OCI-LY1 (cell line): Measurements from ENCODE around the gene GNB3.

Experiments used
- EZH2 ChIP-seq: fragments of 200-600 bp; sonication (generic), shearing (Covaris generic); IDR thresholded peaks from 2 replicates; pipeline ENCODE4 v1.8.0; 2017; ENCODE audit warnings: borderline replicate concordance, mixed run types, mild to moderate bottlenecking, antibody characterized with exemption, low read length, moderate library complexity, mixed read lengths
- TF ChIP-seq, protein P1 (sequence below): fragments of 200-600 bp; sonication (generic), shearing (Covaris generic); IDR thresholded peaks from 2 replicates; pipeline ENCODE4 v1.5.1; 2017; ENCODE audit warnings: mild to moderate bottlenecking, antibody characterized with exemption, low read length, moderate library complexity, mixed read lengths

DNA sequence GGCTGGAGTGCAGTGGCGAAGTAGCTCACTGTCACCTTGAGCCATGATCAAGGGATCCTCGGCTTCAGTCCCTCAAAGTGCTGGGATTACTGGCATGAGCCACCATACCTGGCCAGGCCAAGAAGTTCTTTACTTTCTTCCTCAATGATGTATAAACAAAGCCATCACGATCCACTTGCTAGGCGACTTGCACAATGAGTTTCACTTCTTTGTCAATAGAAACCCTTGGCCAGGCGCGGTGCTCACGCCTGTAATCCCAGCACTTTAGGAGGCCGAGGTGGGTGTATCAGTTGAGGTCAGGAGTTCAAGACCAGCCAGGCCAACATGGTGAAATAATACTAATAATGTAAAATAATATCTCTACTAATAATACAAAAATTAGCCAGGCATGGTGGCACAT lies 46.7 kb downstream of the GNB3 start:
- no peak for TF ChIP-seq EZH2
- TF ChIP-seq, protein P1, sequence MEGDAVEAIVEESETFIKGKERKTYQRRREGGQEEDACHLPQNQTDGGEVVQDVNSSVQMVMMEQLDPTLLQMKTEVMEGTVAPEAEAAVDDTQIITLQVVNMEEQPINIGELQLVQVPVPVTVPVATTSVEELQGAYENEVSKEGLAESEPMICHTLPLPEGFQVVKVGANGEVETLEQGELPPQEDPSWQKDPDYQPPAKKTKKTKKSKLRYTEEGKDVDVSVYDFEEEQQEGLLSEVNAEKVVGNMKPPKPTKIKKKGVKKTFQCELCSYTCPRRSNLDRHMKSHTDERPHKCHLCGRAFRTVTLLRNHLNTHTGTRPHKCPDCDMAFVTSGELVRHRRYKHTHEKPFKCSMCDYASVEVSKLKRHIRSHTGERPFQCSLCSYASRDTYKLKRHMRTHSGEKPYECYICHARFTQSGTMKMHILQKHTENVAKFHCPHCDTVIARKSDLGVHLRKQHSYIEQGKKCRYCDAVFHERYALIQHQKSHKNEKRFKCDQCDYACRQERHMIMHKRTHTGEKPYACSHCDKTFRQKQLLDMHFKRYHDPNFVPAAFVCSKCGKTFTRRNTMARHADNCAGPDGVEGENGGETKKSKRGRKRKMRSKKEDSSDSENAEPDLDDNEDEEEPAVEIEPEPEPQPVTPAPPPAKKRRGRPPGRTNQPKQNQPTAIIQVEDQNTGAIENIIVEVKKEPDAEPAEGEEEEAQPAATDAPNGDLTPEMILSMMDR: no peak
